ENCODE measurements around the gene COL1A1. TPM values are rescaled to one million over a fixed set of nuclear protein-coding genes. Genes with fewer than 3 reads are reported as not detected.

Gene COL1A1
- total RNA-seq, 4 donors from 2014 or later, result 11.3 to 287 (median 31.9) TPM

DNA sequence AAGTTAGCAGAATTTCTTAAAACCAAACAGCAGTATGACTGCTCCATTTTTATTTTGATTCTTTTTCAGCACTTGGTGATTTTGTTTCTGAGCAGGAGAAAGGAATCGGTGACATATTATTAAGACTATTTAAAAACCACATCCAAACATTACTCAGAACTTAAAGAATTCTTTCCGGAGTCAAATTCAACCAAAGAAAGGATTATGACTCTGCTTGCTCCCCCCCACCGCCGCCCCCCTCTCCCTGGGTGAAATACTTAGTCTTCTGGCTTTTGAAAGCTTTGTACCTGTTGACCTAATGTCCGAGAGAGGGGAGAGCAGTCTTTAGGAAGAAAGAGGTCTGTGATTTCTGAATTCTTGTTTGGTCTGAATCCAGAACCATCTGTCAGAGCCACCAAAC, 17.9 kb upstream of the COL1A1 start:
- Histone ChIP-seq H3K4me3 (no peak overlapping the region), H3K27ac (peak overlapping the region in 2 of 4 donors; percentile 33 to 43), H3K4me1 (peaks cover 0 to 16% (median 0%) of the 10 kb centered on the region in 4 donors), H3K27me3 (no peaks in the 10 kb centered on the region), H3K9me3 (no peaks in the 10 kb centered on the region), H3K36me3 (no peaks in the 10 kb centered on the region)
- DNase-seq, result no peak
- TF ChIP-seq, protein P1, sequence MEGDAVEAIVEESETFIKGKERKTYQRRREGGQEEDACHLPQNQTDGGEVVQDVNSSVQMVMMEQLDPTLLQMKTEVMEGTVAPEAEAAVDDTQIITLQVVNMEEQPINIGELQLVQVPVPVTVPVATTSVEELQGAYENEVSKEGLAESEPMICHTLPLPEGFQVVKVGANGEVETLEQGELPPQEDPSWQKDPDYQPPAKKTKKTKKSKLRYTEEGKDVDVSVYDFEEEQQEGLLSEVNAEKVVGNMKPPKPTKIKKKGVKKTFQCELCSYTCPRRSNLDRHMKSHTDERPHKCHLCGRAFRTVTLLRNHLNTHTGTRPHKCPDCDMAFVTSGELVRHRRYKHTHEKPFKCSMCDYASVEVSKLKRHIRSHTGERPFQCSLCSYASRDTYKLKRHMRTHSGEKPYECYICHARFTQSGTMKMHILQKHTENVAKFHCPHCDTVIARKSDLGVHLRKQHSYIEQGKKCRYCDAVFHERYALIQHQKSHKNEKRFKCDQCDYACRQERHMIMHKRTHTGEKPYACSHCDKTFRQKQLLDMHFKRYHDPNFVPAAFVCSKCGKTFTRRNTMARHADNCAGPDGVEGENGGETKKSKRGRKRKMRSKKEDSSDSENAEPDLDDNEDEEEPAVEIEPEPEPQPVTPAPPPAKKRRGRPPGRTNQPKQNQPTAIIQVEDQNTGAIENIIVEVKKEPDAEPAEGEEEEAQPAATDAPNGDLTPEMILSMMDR (IDR thresholded peaks at IDR 0.05), result no peak
- no peak for TF ChIP-seq POLR2A (IDR thresholded peaks at IDR 0.05)

DNA sequence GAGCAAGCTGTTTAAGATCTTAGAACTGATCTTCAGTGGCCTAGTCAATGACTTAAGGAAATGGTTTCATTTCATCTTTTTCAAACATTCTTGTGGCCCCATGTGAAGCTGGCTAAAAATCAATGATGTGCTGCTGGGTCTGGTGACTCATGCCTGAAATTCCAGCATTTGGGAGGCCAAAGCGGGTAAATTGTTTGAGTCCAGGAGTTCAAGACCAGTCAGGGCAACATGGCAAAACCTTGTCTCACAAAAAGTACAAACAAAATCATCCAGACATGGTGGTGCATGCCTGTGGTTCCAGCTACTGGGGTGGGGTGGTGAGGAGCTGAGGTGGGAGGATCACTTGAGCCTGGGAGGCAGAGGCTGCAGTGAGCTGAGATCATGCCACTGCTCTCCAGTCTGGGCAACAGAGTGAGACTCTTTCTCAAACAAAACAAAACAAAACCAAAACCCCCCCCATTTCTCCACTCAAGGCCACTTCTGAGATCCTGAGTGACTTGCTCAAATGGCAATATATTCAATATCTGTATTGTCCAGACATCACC, 17.4 kb upstream of the COL1A1 start:
- Histone ChIP-seq H3K27ac (peak overlapping the region; percentile 3 to 43 (median 24)), H3K4me1 (peaks cover 0 to 16% (median 0%) of the 10 kb centered on the region in 4 donors)
- peak in 1 of 3 donors; percentile 27 for DNase-seq

DNA sequence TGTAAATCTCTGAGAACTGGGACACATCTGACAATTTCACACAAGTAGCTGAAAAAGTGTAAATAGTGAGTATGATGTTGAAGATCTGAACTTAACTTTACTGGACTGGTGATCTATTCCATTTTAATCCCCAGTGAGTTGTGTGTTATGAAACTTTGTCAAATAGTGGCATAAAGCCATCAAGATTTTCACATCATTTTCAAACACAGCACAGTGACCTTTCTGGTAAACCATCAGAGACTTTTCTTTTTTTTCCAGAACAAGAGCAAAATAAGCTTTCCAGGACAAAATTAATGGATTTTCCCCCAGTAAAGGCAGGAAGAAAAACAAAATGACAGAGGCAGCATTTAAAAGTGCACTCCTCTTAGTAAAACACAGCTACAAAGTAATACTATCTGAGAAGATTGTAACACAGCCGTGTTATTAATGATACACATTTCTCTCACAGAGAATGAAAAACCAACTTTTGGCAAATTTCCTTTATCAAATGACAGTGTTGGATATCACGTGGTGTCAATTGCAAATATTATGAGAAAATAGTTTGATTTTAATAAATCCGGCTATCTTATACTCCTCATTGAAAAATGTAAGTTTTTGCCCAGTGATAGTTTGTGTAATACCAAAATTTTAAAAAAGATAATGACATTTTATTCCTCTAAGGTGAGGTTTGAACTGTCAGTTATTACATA, 16.8 kb upstream of the COL1A1 start:
- Histone ChIP-seq H3K4me3 (no peak overlapping the region), H3K27ac (peak overlapping the region in 3 of 4 donors; percentile 3 to 43 (median 16)), H3K27me3 (no peaks in the 10 kb centered on the region), H3K9me3 (no peaks in the 10 kb centered on the region), H3K36me3 (no peaks in the 10 kb centered on the region), H3K4me1 (peaks cover 0 to 16% (median 0%) of the 10 kb centered on the region in 4 donors)
- no peak for DNase-seq
- TF ChIP-seq, protein P1 (IDR thresholded peaks at IDR 0.05), result no peak
- no peak for TF ChIP-seq POLR2A (IDR thresholded peaks at IDR 0.05)

More for the DNA sequence above, 17.4 kb upstream of the COL1A1 start:
- TF ChIP-seq, protein P1 (IDR thresholded peaks at IDR 0.05), result no peak
- TF ChIP-seq POLR2A (IDR thresholded peaks at IDR 0.05), result no peak
- H3K27me3 ChIP-seq, result no peaks in the 10 kb centered on the region
- H3K9me3 ChIP-seq, result no peaks in the 10 kb centered on the region
- H3K4me3 ChIP-seq, result no peak overlapping the region
- H3K36me3 ChIP-seq, result no peaks in the 10 kb centered on the region

DNA sequence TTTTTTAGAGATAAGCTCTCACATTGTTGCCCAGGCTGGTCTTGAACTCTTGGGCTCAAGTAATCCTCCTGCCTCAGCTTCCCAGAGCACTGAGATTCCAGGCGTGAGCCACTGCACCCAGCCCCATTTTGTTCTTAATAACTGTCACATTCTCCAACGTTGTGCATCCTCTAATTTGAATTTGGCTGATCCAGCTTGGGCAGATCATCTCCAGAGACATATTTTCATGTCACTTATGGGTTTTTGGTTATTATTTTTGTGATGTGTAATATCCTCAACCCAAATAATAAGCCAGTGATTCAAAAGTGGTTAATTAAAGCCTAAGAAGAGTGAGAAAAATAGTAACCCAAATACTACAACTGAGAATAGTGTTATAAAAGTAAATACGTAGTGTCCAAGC, 16.2 kb upstream of the COL1A1 start:
- TF ChIP-seq, protein P1 (IDR thresholded peaks at IDR 0.05), result no peak
- no peak for TF ChIP-seq POLR2A (IDR thresholded peaks at IDR 0.05)
- Histone ChIP-seq H3K27me3 (no peaks in the 10 kb centered on the region), H3K4me3 (no peak overlapping the region), H3K27ac (peak overlapping the region in 1 of 4 donors; percentile 43), H3K9me3 (no peaks in the 10 kb centered on the region), H3K36me3 (no peaks in the 10 kb centered on the region), H3K4me1 (peaks cover 0 to 16% (median 0%) of the 10 kb centered on the region in 4 donors)
- no peak for DNase-seq

DNA sequence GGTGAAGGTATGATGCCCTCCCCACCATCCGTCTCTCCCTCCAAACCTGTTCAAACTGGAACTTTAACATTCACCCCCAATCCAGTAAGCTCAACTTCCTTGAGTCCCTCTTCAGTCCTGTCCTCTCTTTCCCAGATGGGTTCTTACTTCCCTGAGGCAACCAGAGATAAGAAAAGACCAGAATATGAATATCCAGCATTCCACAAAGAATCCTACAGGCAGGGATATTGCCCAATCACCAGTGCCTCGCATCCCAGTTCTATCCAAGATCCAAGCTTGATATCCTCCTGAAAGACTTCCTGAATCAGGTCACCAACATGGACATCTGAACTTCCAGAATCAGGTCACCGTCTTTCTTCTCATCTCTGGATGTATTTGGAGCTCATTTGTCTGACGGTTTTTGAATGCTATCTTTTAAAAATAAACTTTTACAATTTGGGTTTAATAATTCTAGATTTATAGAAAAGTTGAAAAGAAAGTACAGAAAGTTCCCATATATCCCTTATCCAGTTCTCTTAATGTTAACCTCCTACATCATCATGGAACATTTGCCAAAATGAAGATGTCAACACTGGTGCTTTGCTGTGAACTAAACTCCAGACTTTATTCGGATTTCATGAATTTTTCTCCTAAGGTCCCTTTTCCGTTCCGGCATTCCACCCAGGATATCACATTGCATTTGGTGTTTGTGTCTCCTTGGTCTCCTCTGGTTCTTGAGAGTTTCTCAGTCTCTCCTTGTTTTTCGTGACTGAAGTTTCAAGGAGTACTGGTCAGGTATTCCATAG, 13.7 kb upstream of the COL1A1 start:
- no peaks in the 10 kb centered on the region for H3K36me3 ChIP-seq
- no peaks in the 10 kb centered on the region for H3K27me3 ChIP-seq
- H3K9me3 ChIP-seq, result no peaks in the 10 kb centered on the region
- no peak overlapping the region for H3K4me3 ChIP-seq
- peaks cover 0 to 24% (median 0%) of the 10 kb centered on the region in 4 donors for H3K4me1 ChIP-seq
- TF ChIP-seq POLR2A (IDR thresholded peaks at IDR 0.05), result no peak
- TF ChIP-seq, protein P1 (IDR thresholded peaks at IDR 0.05), result no peak
- H3K27ac ChIP-seq, result peak overlapping the region in 1 of 4 donors; percentile 41
- DNase-seq, result no peak
